ENCODE results near the gene RNF26. TPM values are rescaled to one million over a fixed set of nuclear protein-coding genes. Genes with fewer than 3 reads are reported as not detected.

Gene RNF26
- total RNA-seq, 1 experiment from 2014 or later = 92.7 TPM

- peaks cover 51% of the 10 kb centered on the region for H3K36me3 Mint-ChIP-seq (ENCODE audit: insufficient read depth, unreplicated experiment)
- intact Hi-C loops (cut with micrococcal nuclease; ENCODE audit: unreplicated experiment) = no loop called here
- no peak for TF ChIP-seq CTCF (IDR thresholded peaks at IDR 0.05; ENCODE audit: insufficient read depth in 1 of 2, low read depth in 1 of 2, low read length in 1 of 2, severe bottlenecking in 1 of 2, unreplicated experiment in 1 of 2)
- H3K4me3 Mint-ChIP-seq (ENCODE audit: unreplicated experiment) = no peak overlapping the region
- H3K4me1 Mint-ChIP-seq (ENCODE audit: low read depth, unreplicated experiment) = no peaks in the 10 kb centered on the region
- no peaks in the 10 kb centered on the region for H3K9me3 Mint-ChIP-seq (ENCODE audit: unreplicated experiment)
- H3K4me3 ChIP-seq (ENCODE audit: low read depth, low read length) = no peak overlapping the region
- no peaks in the 10 kb centered on the region for H3K4me1 ChIP-seq
- no peak overlapping the region for H3K27ac Mint-ChIP-seq (ENCODE audit: unreplicated experiment)
- ChIA-PET CTCF (interaction anchor here (0.6 kb wide), 1 partner anchor 798 kb away, joined by 3 read pairs; no protein-coding TSS in a partner anchor), POLR2A (no interaction called here)
- no TSS peak for BruUV-seq (replicated peaks)
- peaks cover 11% of the 10 kb centered on the region; the same call in 1 of the 2 replicates for H3K9me3 ChIP-seq
- no peaks in the 10 kb centered on the region for H3K27me3 ChIP-seq (replicated peaks; ENCODE audit: control insufficient read depth, insufficient read depth, low read length)
- no peaks in the 10 kb centered on the region for H3K27me3 Mint-ChIP-seq (ENCODE audit: insufficient read depth, unreplicated experiment)
- no peak for DNase-seq
- peaks cover 4% of the 10 kb centered on the region for H3K36me3 ChIP-seq (ENCODE audit: control insufficient read depth, insufficient read depth, low read length)
Observed at GRCh38 chr11:119290894-119291497, 43.3 kb upstream of the RNF26 start.

GRCh38 chr11:119293461-119293860 lies 40.9 kb upstream of the RNF26 start:
- Mint-ChIP-seq H3K4me1 (ENCODE audit: low read depth, unreplicated experiment) (no peaks in the 10 kb centered on the region), H3K36me3 (ENCODE audit: insufficient read depth, unreplicated experiment) (peaks cover 61% of the 10 kb centered on the region), H3K27me3 (ENCODE audit: insufficient read depth, unreplicated experiment) (no peaks in the 10 kb centered on the region), H3K9me3 (ENCODE audit: unreplicated experiment) (no peaks in the 10 kb centered on the region), H3K4me3 (ENCODE audit: unreplicated experiment) (no peak overlapping the region), H3K27ac (ENCODE audit: unreplicated experiment) (no peak overlapping the region)
- no peak for DNase-seq
- intact Hi-C loops (cut with micrococcal nuclease; ENCODE audit: unreplicated experiment) = no loop called here
- H3K4me1 ChIP-seq = no peaks in the 10 kb centered on the region
- H3K4me3 ChIP-seq (ENCODE audit: low read depth, low read length) = no peak overlapping the region
- BruUV-seq (replicated peaks) = no TSS peak
- no peak for TF ChIP-seq CTCF (IDR thresholded peaks at IDR 0.05; ENCODE audit: insufficient read depth in 1 of 2, low read depth in 1 of 2, low read length in 1 of 2, severe bottlenecking in 1 of 2, unreplicated experiment in 1 of 2)
- no peaks in the 10 kb centered on the region for H3K27me3 ChIP-seq (replicated peaks; ENCODE audit: control insufficient read depth, insufficient read depth, low read length)
- POLR2A ChIA-PET = no interaction called here
- peaks cover 11% of the 10 kb centered on the region; the same call in 1 of the 2 replicates for H3K9me3 ChIP-seq
- peaks cover 12% of the 10 kb centered on the region for H3K36me3 ChIP-seq (ENCODE audit: control insufficient read depth, insufficient read depth, low read length)
- CTCF ChIA-PET = interaction anchor here (0.7 kb wide), 1 partner anchor 120 kb away, joined by 3 read pairs; no protein-coding TSS in a partner anchor

- intact Hi-C loops (cut with micrococcal nuclease; ENCODE audit: unreplicated experiment) = no loop called here
- no peak overlapping the region for H3K4me3 Mint-ChIP-seq (ENCODE audit: unreplicated experiment)
- DNase-seq = no peak
- H3K4me1 ChIP-seq = no peaks in the 10 kb centered on the region
- peaks cover 18% of the 10 kb centered on the region for H3K36me3 ChIP-seq (ENCODE audit: control insufficient read depth, insufficient read depth, low read length)
- no peaks in the 10 kb centered on the region for H3K27me3 ChIP-seq (replicated peaks; ENCODE audit: control insufficient read depth, insufficient read depth, low read length)
- no peaks in the 10 kb centered on the region for H3K9me3 Mint-ChIP-seq (ENCODE audit: unreplicated experiment)
- CTCF ChIA-PET = interaction anchor here (0.7 to 1.0 kb wide), 2 partner anchors 89 to 193 kb away, joined by 3 to 9 read pairs; partner anchors contain the start of gene CBL
- peaks cover 65% of the 10 kb centered on the region for H3K36me3 Mint-ChIP-seq (ENCODE audit: insufficient read depth, unreplicated experiment)
- H3K9me3 ChIP-seq = peaks cover 9% of the 10 kb centered on the region; the same call in 1 of the 2 replicates
- BruUV-seq (replicated peaks) = no TSS peak
- H3K4me3 ChIP-seq (ENCODE audit: low read depth, low read length) = no peak overlapping the region
- no peak overlapping the region for H3K27ac Mint-ChIP-seq (ENCODE audit: unreplicated experiment)
- TF ChIP-seq CTCF (IDR thresholded peaks at IDR 0.05; ENCODE audit: insufficient read depth in 1 of 2, low read depth in 1 of 2, low read length in 1 of 2, severe bottlenecking in 1 of 2, unreplicated experiment in 1 of 2) = no peak
- H3K27me3 Mint-ChIP-seq (ENCODE audit: insufficient read depth, unreplicated experiment) = no peaks in the 10 kb centered on the region
- no peaks in the 10 kb centered on the region for H3K4me1 Mint-ChIP-seq (ENCODE audit: low read depth, unreplicated experiment)
- POLR2A ChIA-PET = interaction anchor here (0.5 kb wide), 1 partner anchor 25 kb away, joined by 4 read pairs; no protein-coding TSS in a partner anchor
Observed at GRCh38 chr11:119295178-119295577, 39.1 kb upstream of the RNF26 start.

All from Caco-2 (cell line).